Endodermal cell (in vitro differentiated cells): ENCODE measurements around the gene SMAD3. TPM values are rescaled to one million over a fixed set of nuclear protein-coding genes. Genes with fewer than 3 reads are reported as not detected.

Experiments used
- DNase-seq: peaks from one replicate; pipeline ENCODE4 v3.0.0-alpha.2; 2017
- H3K27ac ChIP-seq: 2 replicates; pipeline ENCODE4 v1.5.1; 2013; ENCODE audit warnings: mild to moderate bottlenecking, low read depth, low read length, moderate library complexity
- H3K27me3 ChIP-seq: 2 replicates; pipeline ENCODE4 v1.6.1; 2013; ENCODE audit warnings: mild to moderate bottlenecking, low read length, moderate library complexity; ENCODE audit not compliant: insufficient read depth, control insufficient read depth, poor library complexity, severe bottlenecking
- H3K36me3 ChIP-seq: 2 replicates; pipeline ENCODE4 v1.7.0; 2013; ENCODE audit warnings: mild to moderate bottlenecking, low read length, moderate library complexity; ENCODE audit not compliant: control insufficient read depth, insufficient read depth
- H3K4me1 ChIP-seq: one replicate; pipeline ENCODE4 v1.7.0; 2013; ENCODE audit warnings: low read length; ENCODE audit not compliant: control insufficient read depth, insufficient read depth
- H3K4me3 ChIP-seq: 2 replicates; pipeline ENCODE4 v1.5.1; 2013; ENCODE audit warnings: mild to moderate bottlenecking, low read length, moderate library complexity
- H3K9ac ChIP-seq: 2 replicates; pipeline ENCODE4 v1.6.1; 2013; ENCODE audit warnings: mild to moderate bottlenecking, low read length, moderate library complexity; ENCODE audit not compliant: poor library complexity, severe bottlenecking; ENCODE audit errors: extremely low read depth
- H3K9me3 ChIP-seq: 2 replicates; pipeline ENCODE4 v1.6.1; 2013; ENCODE audit warnings: mild to moderate bottlenecking, low read length, moderate library complexity; ENCODE audit not compliant: control insufficient read depth
- H3K27ac Mint-ChIP-seq: 2 replicates; pipeline ENCODE4 v1.8.0; 2020; ENCODE audit warnings: mixed read lengths
- H3K27me3 Mint-ChIP-seq: 2 replicates; pipeline ENCODE4 v1.8.0; 2021; ENCODE audit warnings: mild to moderate bottlenecking, mixed read lengths; ENCODE audit not compliant: insufficient read depth
- H3K36me3 Mint-ChIP-seq: 2 replicates; pipeline ENCODE4 v1.8.0; 2020; ENCODE audit warnings: low read depth, mixed read lengths
- H3K4me1 Mint-ChIP-seq: 2 replicates; pipeline ENCODE4 v1.8.0; 2020; ENCODE audit warnings: mixed read lengths
- H3K4me3 Mint-ChIP-seq: 2 replicates; pipeline ENCODE4 v1.8.0; 2020; ENCODE audit warnings: mild to moderate bottlenecking, moderate library complexity, mixed read lengths
- H3K9me3 Mint-ChIP-seq: 2 replicates; pipeline ENCODE4 v1.8.0; 2020; ENCODE audit warnings: mild to moderate bottlenecking, mixed read lengths
- CTCF ChIP-seq: fragments of 200-600 bp; sonication (generic); conservative IDR thresholded peaks from 2 replicates; pipeline ENCODE4 v1.5.0; 2021; ENCODE audit warnings: antibody characterized with exemption, mild to moderate bottlenecking
- WGBS, 2 experiments: methylation state at CpG; one replicate each; pipeline versions ENCODE4 v1.1.5 to v1.1.7; 2013; ENCODE audit warnings: missing lambda C conversion rate in 2 of 2, mixed read lengths in 1 of 2; ENCODE audit not compliant: insufficient coverage in 1 of 2, insufficient read length in 1 of 2; 5-methylcytosine and 5-hydroxymethylcytosine counted together
- total RNA-seq, 2 donors: library from RNA; stranded (reverse); fragmentation: NEBNext Ultra II Directional in 1 of 2; extraction: Animal tissue kit (Norgen Biotek cat#: 25700) in 1 of 2; gene quantifications; 2 replicates in 1 of 2; 3 replicates in 1 of 2; pipeline ENCODE4 v1.2.1, GENCODE V29; 2021

SMAD3 gene
- total RNA-seq, 2 donors from 2014 or later: 7.8 to 9.6 TPM

- no peak overlapping the region for H3K4me3 Mint-ChIP-seq
- H3K4me1 ChIP-seq: peaks cover 35% of the 10 kb centered on the region
- no peak overlapping the region for H3K4me3 ChIP-seq
- H3K27me3 Mint-ChIP-seq: peaks cover 11% of the 10 kb centered on the region
- H3K4me1 Mint-ChIP-seq: peaks cover 63% of the 10 kb centered on the region
- peak; percentile 69 for DNase-seq
- no peak overlapping the region for H3K9ac ChIP-seq
- peaks cover 26% of the 10 kb centered on the region for H3K36me3 ChIP-seq
- no peaks in the 10 kb centered on the region for H3K36me3 Mint-ChIP-seq
- H3K27me3 ChIP-seq: no peaks in the 10 kb centered on the region
- peak overlapping the region; percentile 44 for H3K27ac Mint-ChIP-seq
- no peak for TF ChIP-seq CTCF
- H3K27ac ChIP-seq: no peak overlapping the region
- 73 to 80% methylated on average over 3 to 7 of the region's 7 CpGs for WGBS, 2 experiments
- H3K9me3 ChIP-seq: no peaks in the 10 kb centered on the region
- H3K9me3 Mint-ChIP-seq: no peaks in the 10 kb centered on the region
Measured at GRCh38 chr15:67091980-67092677, 26.7 kb downstream of the SMAD3 start.

- TF ChIP-seq CTCF: no peak
- Histone ChIP-seq H3K27me3 (no peaks in the 10 kb centered on the region), H3K36me3 (peaks cover 32% of the 10 kb centered on the region), H3K4me1 (peaks cover 31% of the 10 kb centered on the region), H3K4me3 (no peak overlapping the region), H3K9me3 (no peaks in the 10 kb centered on the region), H3K27ac (no peak overlapping the region), H3K9ac (no peak overlapping the region)
- H3K4me1 Mint-ChIP-seq: peaks cover 56% of the 10 kb centered on the region
- H3K27me3 Mint-ChIP-seq: peaks cover 11% of the 10 kb centered on the region
- DNase-seq: no peak
- H3K9me3 Mint-ChIP-seq: no peaks in the 10 kb centered on the region
- no peak overlapping the region for H3K4me3 Mint-ChIP-seq
- peak overlapping the region; percentile 72 for H3K27ac Mint-ChIP-seq
- 95 to 99% methylated on average over 8 to 9 of the region's 9 CpGs for WGBS, 2 experiments
- no peaks in the 10 kb centered on the region for H3K36me3 Mint-ChIP-seq
Measured at GRCh38 chr15:67092752-67093503, 27.5 kb downstream of the SMAD3 start.

GRCh38 chr15:67093504-67093862 lies 28.1 kb downstream of the SMAD3 start:
- H3K36me3 ChIP-seq: peaks cover 32% of the 10 kb centered on the region
- Mint-ChIP-seq H3K36me3 (no peaks in the 10 kb centered on the region), H3K27ac (peak overlapping the region; percentile 72), H3K4me3 (no peak overlapping the region), H3K4me1 (peaks cover 55% of the 10 kb centered on the region), H3K27me3 (peaks cover 9% of the 10 kb centered on the region), H3K9me3 (no peaks in the 10 kb centered on the region)
- H3K4me3 ChIP-seq: no peak overlapping the region
- no peak for DNase-seq
- 89 to 95% methylated on average over 4 to 7 of the region's 7 CpGs for WGBS, 2 experiments
- TF ChIP-seq CTCF: no peak
- no peak overlapping the region for H3K9ac ChIP-seq
- no peaks in the 10 kb centered on the region for H3K9me3 ChIP-seq
- no peaks in the 10 kb centered on the region for H3K27me3 ChIP-seq
- peaks cover 35% of the 10 kb centered on the region for H3K4me1 ChIP-seq
- no peak overlapping the region for H3K27ac ChIP-seq
